ENCODE data around the gene UMODL1.

GRCh38 chr21:42109473-42109872 lies 38.4 kb downstream of the UMODL1 start:
- TF ChIP-seq POLR2A (IDR thresholded peaks at IDR 0.05) (no peak), CTCF (IDR thresholded peaks at IDR 0.05 in 8 of 11, conservative IDR thresholded peaks at IDR 0.05 in 3 of 11) (no peak), POLR2AphosphoS5 (IDR thresholded peaks at IDR 0.05) (no peak)
